B cell (primary cell): ENCODE results near the gene GPR135. TPM values are rescaled to one million over a fixed set of nuclear protein-coding genes. Genes with fewer than 3 reads are reported as not detected.

Experiments used
- ATAC-seq: fragments of 200-7000 bp; cut with Tn5 transposase; one replicate; pipeline ENCODE4 v1.10.0; 2021; ENCODE audit warnings: low read depth, mild to moderate bottlenecking, moderate number of reproducible peaks, moderate library complexity
- CTCF ChIA-PET: fragments of 350-600 bp; sonication (Branson Sonifier 250); formaldehyde crosslinking; loops from one replicate; lab custom pipeline; 2021; ENCODE audit warnings: antibody characterized with exemption, inconsistent platforms; lab: Charles Lee
- POLR2A ChIA-PET: fragments of 350-600 bp; sonication (Branson Sonifier 250); formaldehyde crosslinking; loops from one replicate; lab custom pipeline; 2021; ENCODE audit warnings: antibody characterized with exemption; lab: Charles Lee
- DNase-seq: peaks from one replicate; pipeline ENCODE4 v3.0.0; 2013
- H2AFZ ChIP-seq: 2 replicates; pipeline ENCODE4 v1.6.1; 2012; ENCODE audit warnings: mild to moderate bottlenecking, low read depth, low read length; ENCODE audit not compliant: insufficient read depth, poor library complexity, severe bottlenecking
- H3K27ac ChIP-seq, 2 donors: 1 replicate in 1 of 2; 2 replicates in 1 of 2; pipeline ENCODE4 v1.5.1; 2012 to 2013; ENCODE audit warnings: low read length in 2 of 2, mild to moderate bottlenecking in 2 of 2, moderate library complexity in 1 of 2
- H3K27me3 ChIP-seq, 4 experiments: fragments of 200-600 bp in 1 of 4; sonication (generic) in 1 of 4; replicated peaks in 1 of 4; 1 replicate in 2 of 4; 2 replicates in 2 of 4; pipeline versions ENCODE4 v1.6.1 to v1.7.0; 2013 to 2016; ENCODE audit warnings: low read length in 3 of 4, mild to moderate bottlenecking in 2 of 4, mixed read lengths in 1 of 4, moderate library complexity in 1 of 4; ENCODE audit not compliant: insufficient read depth in 4 of 4, control insufficient read depth in 3 of 4; ENCODE audit errors: control extremely low read depth in 1 of 4
- H3K36me3 ChIP-seq, 2 experiments: replicated peaks in 1 of 2; 1 replicate in 1 of 2; 2 replicates in 1 of 2; pipeline versions ENCODE4 v1.6.1 to v1.7.1; 2013; ENCODE audit warnings: low read length in 1 of 2; ENCODE audit not compliant: insufficient read depth in 2 of 2, control insufficient read depth in 1 of 2; ENCODE audit errors: control extremely low read depth in 1 of 2, extremely low read depth in 1 of 2
- H3K4me1 ChIP-seq, 2 donors: fragments of 200-600 bp in 1 of 2; sonication (generic) in 1 of 2; 1 replicate in 1 of 2; 2 replicates in 1 of 2; pipeline versions ENCODE4 v1.5.1 to v1.6.1; 2013 to 2017; ENCODE audit warnings: low read length in 2 of 2; ENCODE audit not compliant: control insufficient read depth in 2 of 2, insufficient read depth in 2 of 2
- H3K4me2 ChIP-seq: replicated peaks from 2 replicates; pipeline ENCODE3; 2012; ENCODE audit warnings: mild to moderate bottlenecking, low read depth, low read length; ENCODE audit not compliant: poor library complexity, severe bottlenecking
- H3K4me3 ChIP-seq, 5 experiments: fragments of 200-600 bp in 1 of 5; sonication (generic) in 1 of 5; 1 replicate in 3 of 5; 2 replicates in 2 of 5; pipeline versions ENCODE4 v1.5.1 to v1.7.0; 2011 to 2016; ENCODE audit warnings: low read length in 4 of 5, mild to moderate bottlenecking in 4 of 5, low read depth in 2 of 5, control low read depth in 1 of 5, moderate library complexity in 1 of 5; ENCODE audit not compliant: insufficient read depth in 1 of 5; ENCODE audit errors: control extremely low read depth in 1 of 5, extremely low read depth in 1 of 5
- H3K79me2 ChIP-seq: fragments of 200-600 bp; sonication (generic); one replicate; pipeline ENCODE4 v1.6.0; 2016; ENCODE audit warnings: low read length; ENCODE audit not compliant: control insufficient read depth, insufficient read depth
- H3K9ac ChIP-seq: fragments of 200-600 bp; sonication (generic); 2 replicates; pipeline ENCODE4 v1.6.1; 2017; ENCODE audit warnings: mild to moderate bottlenecking, low read length, moderate library complexity
- H3K9me3 ChIP-seq, 3 donors: one replicate each; pipeline versions ENCODE4 v1.6.1 to v1.7.1; 2013; ENCODE audit warnings: low read length in 2 of 3; ENCODE audit not compliant: control insufficient read depth in 2 of 3, insufficient read depth in 1 of 3; ENCODE audit errors: control extremely low read depth in 1 of 3
- H4K20me1 ChIP-seq: 2 replicates; pipeline ENCODE4 v1.6.0; 2012; ENCODE audit warnings: mild to moderate bottlenecking, low read length; ENCODE audit not compliant: insufficient read depth, control insufficient read depth, poor library complexity, severe bottlenecking
- H3K27ac Mint-ChIP-seq: one replicate; pipeline ENCODE4 v1.8.0; 2021; ENCODE audit warnings: mixed read lengths
- H3K27me3 Mint-ChIP-seq: one replicate; pipeline ENCODE4 v1.8.0; 2021; ENCODE audit warnings: mixed read lengths
- H3K4me1 Mint-ChIP-seq: one replicate; pipeline ENCODE4 v1.8.0; 2021; ENCODE audit warnings: mixed read lengths
- H3K4me3 Mint-ChIP-seq: one replicate; pipeline ENCODE4 v1.8.0; 2021; ENCODE audit warnings: mixed read lengths
- H3K9me3 Mint-ChIP-seq: one replicate; pipeline ENCODE4 v1.8.0; 2022; ENCODE audit warnings: mixed read lengths; ENCODE audit not compliant: insufficient read depth
- EZH2 ChIP-seq: IDR thresholded peaks from 2 replicates; pipeline ENCODE4 v1.6.1; 2012; ENCODE audit warnings: borderline replicate concordance, low read depth, mild to moderate bottlenecking, moderate library complexity, low read length; ENCODE audit not compliant: insufficient read depth, poor library complexity, severe bottlenecking
- WGBS: methylation state at CpG from one replicate; pipeline ENCODE4 v1.1.5; 2013; ENCODE audit warnings: missing lambda C conversion rate; ENCODE audit not compliant: insufficient coverage; 5-methylcytosine and 5-hydroxymethylcytosine counted together
- intact Hi-C: fragments of 100-400 bp; cut with micrococcal nuclease; formaldehyde crosslinking; loops from one replicate; pipeline ENCODE4 v1.10.0; 2022
- polyA plus RNA-seq: library from polyadenylated mRNA; depleted of rRNA; stranded (reverse); fragments of >200 nt; gene quantifications from 2 replicates; pipeline ENCODE4 v1.2.3, GENCODE V29; 2012
- total RNA-seq, 2 donors: library from RNA; stranded (reverse); fragments of 120-200 nt in 1 of 2; gene quantifications; 1 replicate in 1 of 2; 2 replicates in 1 of 2; pipeline versions ENCODE4 v1.2.3 to v1.2.4, GENCODE V29; 2013 to 2022
- TF ChIP-seq, protein P1 (sequence below): fragments of 200-600 bp; IDR thresholded peaks from one replicate; pipeline ENCODE4 v1.8.0; 2022; ENCODE audit warnings: antibody characterized with exemption, mild to moderate bottlenecking

The GPR135 gene
- total and polyA plus RNA-seq, 2 donors (not counting 1 experiment from before 2014, with no cell fraction given), result 1.2 to 4.7 TPM

DNA sequence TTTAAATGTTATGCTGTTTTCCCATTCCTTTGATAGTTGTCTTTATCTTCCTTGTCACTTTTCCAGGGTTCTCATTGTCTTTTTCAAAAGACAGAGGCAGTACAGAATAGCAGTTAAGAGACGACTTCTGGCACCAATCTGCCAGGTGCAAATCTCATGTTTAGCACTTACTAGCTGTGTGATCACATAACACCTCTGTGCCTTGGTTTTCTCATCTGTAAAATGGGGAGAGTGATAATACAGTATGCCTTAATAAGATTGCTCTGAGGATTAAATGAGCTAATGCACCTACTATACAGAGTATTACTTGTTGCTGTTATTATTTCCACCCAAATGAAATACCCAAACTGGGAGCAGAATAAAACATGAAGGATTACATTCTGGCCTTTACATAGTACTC is 4.8 kb downstream of the GPR135 start:
- no peaks in the 10 kb centered on the region for H3K27me3 Mint-ChIP-seq
- Histone ChIP-seq H3K9me3 (no peaks in the 10 kb centered on the region), H3K27me3 (peaks cover 0 to 6% (median 6%) of the 10 kb centered on the region in 4 experiments), H3K27ac (no peak overlapping the region), H2AFZ (no peak overlapping the region), H3K9ac (no peak overlapping the region), H3K79me2 (no peaks in the 10 kb centered on the region), H4K20me1 (no peaks in the 10 kb centered on the region), H3K4me1 (peaks cover 8 to 10% of the 10 kb centered on the region in 2 donors), H3K36me3 (no peaks in the 10 kb centered on the region), H3K4me2 (no peak overlapping the region), H3K4me3 (no peak overlapping the region)
- WGBS, result no CpG with 5 or more reads among the region's 1 CpG
- no peak for ATAC-seq
- no peak for TF ChIP-seq EZH2
- TF ChIP-seq, protein P1, sequence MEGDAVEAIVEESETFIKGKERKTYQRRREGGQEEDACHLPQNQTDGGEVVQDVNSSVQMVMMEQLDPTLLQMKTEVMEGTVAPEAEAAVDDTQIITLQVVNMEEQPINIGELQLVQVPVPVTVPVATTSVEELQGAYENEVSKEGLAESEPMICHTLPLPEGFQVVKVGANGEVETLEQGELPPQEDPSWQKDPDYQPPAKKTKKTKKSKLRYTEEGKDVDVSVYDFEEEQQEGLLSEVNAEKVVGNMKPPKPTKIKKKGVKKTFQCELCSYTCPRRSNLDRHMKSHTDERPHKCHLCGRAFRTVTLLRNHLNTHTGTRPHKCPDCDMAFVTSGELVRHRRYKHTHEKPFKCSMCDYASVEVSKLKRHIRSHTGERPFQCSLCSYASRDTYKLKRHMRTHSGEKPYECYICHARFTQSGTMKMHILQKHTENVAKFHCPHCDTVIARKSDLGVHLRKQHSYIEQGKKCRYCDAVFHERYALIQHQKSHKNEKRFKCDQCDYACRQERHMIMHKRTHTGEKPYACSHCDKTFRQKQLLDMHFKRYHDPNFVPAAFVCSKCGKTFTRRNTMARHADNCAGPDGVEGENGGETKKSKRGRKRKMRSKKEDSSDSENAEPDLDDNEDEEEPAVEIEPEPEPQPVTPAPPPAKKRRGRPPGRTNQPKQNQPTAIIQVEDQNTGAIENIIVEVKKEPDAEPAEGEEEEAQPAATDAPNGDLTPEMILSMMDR, result no peak
- ChIA-PET POLR2A (no interaction called here), CTCF (no interaction called here)
- H3K27ac Mint-ChIP-seq, result no peak overlapping the region
- intact Hi-C loops, result loop anchor here (5.0 kb wide), 1 partner anchor 823 kb away; the partner anchor contains the start of gene DACT1
- H3K4me1 Mint-ChIP-seq, result peaks cover 14% of the 10 kb centered on the region
- H3K9me3 Mint-ChIP-seq, result no peaks in the 10 kb centered on the region
- no peak overlapping the region for H3K4me3 Mint-ChIP-seq
- DNase-seq, result no peak

DNA sequence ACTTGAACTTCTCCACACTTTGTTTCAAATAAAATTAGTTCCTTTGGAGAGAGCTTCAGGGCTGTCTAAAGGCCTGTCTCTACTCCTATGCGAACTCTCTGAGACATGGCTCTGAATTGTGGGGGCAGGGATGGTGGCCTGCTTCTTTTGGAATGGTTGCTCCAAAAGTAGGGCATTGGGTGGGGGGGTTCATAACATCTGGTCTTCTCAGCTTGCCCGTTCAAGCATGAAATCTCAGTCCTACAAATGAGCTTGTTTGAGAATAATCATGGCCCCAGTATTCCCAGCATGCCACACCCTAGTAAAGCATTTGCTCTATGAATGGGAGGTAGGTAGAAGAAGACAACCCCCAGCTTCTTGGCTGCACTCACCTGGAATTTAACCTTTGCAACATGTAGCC is 6.7 kb downstream of the GPR135 start:
- H3K27ac ChIP-seq, result no peak overlapping the region
- ChIA-PET POLR2A (no interaction called here), CTCF (interaction anchor here (1.1 to 1.7 kb wide), 2 partner anchors 15 to 892 kb away, joined by 3 to 8 read pairs; no protein-coding TSS in a partner anchor)
- H3K79me2 ChIP-seq, result no peaks in the 10 kb centered on the region
- no peak overlapping the region for H2AFZ ChIP-seq
- no peaks in the 10 kb centered on the region for H4K20me1 ChIP-seq
- no peak overlapping the region for H3K4me2 ChIP-seq
- DNase-seq (no peak), ATAC-seq (no peak)
- peaks cover 0 to under 1% of the 10 kb centered on the region in 2 donors for H3K4me1 ChIP-seq
- no peak for TF ChIP-seq EZH2
- TF ChIP-seq, protein P1, result no peak
- no peak overlapping the region for H3K9ac ChIP-seq
- H3K27me3 ChIP-seq, result peaks cover 0 to 6% (median 2%) of the 10 kb centered on the region in 4 experiments
- Mint-ChIP-seq H3K4me1 (peaks cover 3% of the 10 kb centered on the region), H3K4me3 (no peak overlapping the region), H3K27me3 (no peaks in the 10 kb centered on the region), H3K27ac (no peak overlapping the region), H3K9me3 (no peaks in the 10 kb centered on the region)
- WGBS, result no CpG with 5 or more reads among the region's 2 CpGs
- H3K9me3 ChIP-seq, result no peaks in the 10 kb centered on the region
- no peak overlapping the region for H3K4me3 ChIP-seq
- H3K36me3 ChIP-seq, result no peaks in the 10 kb centered on the region
- intact Hi-C loops, result no loop called here
